Measurements from ENCODE around the gene QSOX2.

QSOX2 gene

GRCh38 chr9:136218271-136218670, 27.3 kb downstream of the QSOX2 start:
- CTCF ChIA-PET, result no interaction called here
- POLR2A ChIA-PET, result no interaction called here
- DNase-seq, result no peak
- no peaks in the 10 kb centered on the region for H3K4me1 ChIP-seq (ENCODE audit: control extremely low read depth in 1 of 4, control insufficient read depth in 4 of 4, insufficient read depth in 4 of 4, low read length in 3 of 4)
- H3K4me3 ChIP-seq (ENCODE audit: control insufficient read depth in 1 of 7, extremely low read depth in 1 of 7, insufficient read depth in 4 of 7, low read depth in 2 of 7, low read length in 6 of 7), result no peak overlapping the region
- H3K27me3 ChIP-seq (replicated peaks in 2 of 5; ENCODE audit: control insufficient read depth in 4 of 5, insufficient read depth in 5 of 5, low read length in 4 of 5), result no peaks in the 10 kb centered on the region
- H3K36me3 ChIP-seq (ENCODE audit: control insufficient read depth in 4 of 4, insufficient read depth in 4 of 4, low read length in 3 of 4), result peaks cover 12 to 96% (median 76%) of the 10 kb centered on the region in 4 experiments
- 99% methylated on average over 15 of the region's 16 CpGs for WGBS (ENCODE audit: insufficient coverage)
- peaks cover 0 to 12% (median 5%) of the 10 kb centered on the region in 5 experiments for H3K9me3 ChIP-seq (ENCODE audit: control extremely low read depth in 1 of 5, control insufficient read depth in 4 of 5, insufficient read depth in 2 of 5, low read depth in 1 of 5, low read length in 4 of 5)
- no peak overlapping the region for H3K27ac ChIP-seq (ENCODE audit: insufficient read depth in 1 of 2, low read depth in 1 of 2, low read length in 2 of 2, poor library complexity in 1 of 2, severe bottlenecking in 2 of 2)

DNA sequence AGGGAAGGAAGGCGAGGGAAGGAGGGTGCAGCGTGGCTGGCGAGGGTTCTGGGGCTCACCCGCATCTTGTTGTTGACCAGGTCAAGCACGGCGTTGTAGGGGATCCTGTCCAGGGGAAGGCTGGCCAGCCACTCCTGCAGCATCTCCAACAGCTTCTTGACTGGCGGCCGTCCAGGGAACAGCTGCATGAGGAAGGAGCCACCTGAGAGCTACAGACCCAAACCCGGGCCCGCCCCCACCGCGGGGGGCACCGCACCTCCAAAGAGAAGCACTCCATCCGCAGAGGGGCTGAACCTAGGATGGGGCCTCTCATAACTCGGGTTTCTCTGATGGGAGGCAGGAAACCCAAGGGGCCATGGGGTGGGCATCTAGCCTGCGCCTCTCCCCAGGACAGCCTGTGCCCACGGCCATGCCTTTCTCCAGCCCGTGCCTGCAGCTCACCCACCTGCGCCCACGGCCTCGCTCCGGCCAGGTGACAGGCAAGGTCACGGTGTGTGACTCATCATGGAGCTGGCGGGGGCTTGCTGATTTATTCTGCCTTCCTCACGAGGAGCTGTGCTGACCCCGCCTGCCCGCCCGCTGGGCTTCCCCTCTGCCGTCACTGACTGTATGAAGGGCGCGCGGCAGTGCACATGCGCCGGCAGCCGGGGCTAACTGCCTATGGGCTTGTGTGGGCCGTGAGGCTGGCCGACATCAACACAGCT, 28.9 kb downstream of the QSOX2 start:
- Histone ChIP-seq H3K27me3 (replicated peaks in 2 of 5; ENCODE audit: control insufficient read depth in 4 of 5, insufficient read depth in 5 of 5, low read length in 4 of 5) (no peaks in the 10 kb centered on the region), H3K4me1 (ENCODE audit: control extremely low read depth in 1 of 4, control insufficient read depth in 4 of 4, insufficient read depth in 4 of 4, low read length in 3 of 4) (no peaks in the 10 kb centered on the region), H3K4me3 (ENCODE audit: control insufficient read depth in 1 of 7, extremely low read depth in 1 of 7, insufficient read depth in 4 of 7, low read depth in 2 of 7, low read length in 6 of 7) (no peak overlapping the region), H3K9me3 (ENCODE audit: control extremely low read depth in 1 of 5, control insufficient read depth in 4 of 5, insufficient read depth in 2 of 5, low read depth in 1 of 5, low read length in 4 of 5) (peaks cover 0 to 12% (median 5%) of the 10 kb centered on the region in 5 experiments), H3K27ac (ENCODE audit: insufficient read depth in 1 of 2, low read depth in 1 of 2, low read length in 2 of 2, poor library complexity in 1 of 2, severe bottlenecking in 2 of 2) (no peak overlapping the region), H3K36me3 (ENCODE audit: control insufficient read depth in 4 of 4, insufficient read depth in 4 of 4, low read length in 3 of 4) (peaks cover 12 to 96% (median 75%) of the 10 kb centered on the region in 4 experiments)
- WGBS (ENCODE audit: insufficient coverage), result 95% methylated on average over 31 of the region's 37 CpGs
- ChIA-PET POLR2A (interaction anchor here (1.3 kb wide), 1 partner anchor 88 kb away, joined by 3 read pairs; no protein-coding TSS in a partner anchor), CTCF (interaction anchor here (0.7 to 1.3 kb wide), 2 partner anchors 10 to 18 kb away, joined by 3 read pairs; no protein-coding TSS in a partner anchor)
- no peak for DNase-seq

- no peaks in the 10 kb centered on the region for H3K4me1 ChIP-seq (ENCODE audit: control extremely low read depth in 1 of 4, control insufficient read depth in 4 of 4, insufficient read depth in 4 of 4, low read length in 3 of 4)
- no peak overlapping the region for H3K27ac ChIP-seq (ENCODE audit: insufficient read depth in 1 of 2, low read depth in 1 of 2, low read length in 2 of 2, poor library complexity in 1 of 2, severe bottlenecking in 2 of 2)
- peaks cover 12 to 95% (median 71%) of the 10 kb centered on the region in 4 experiments for H3K36me3 ChIP-seq (ENCODE audit: control insufficient read depth in 4 of 4, insufficient read depth in 4 of 4, low read length in 3 of 4)
- 96% methylated on average over 9 of the region's 9 CpGs for WGBS (ENCODE audit: insufficient coverage)
- H3K27me3 ChIP-seq (replicated peaks in 2 of 5; ENCODE audit: control insufficient read depth in 4 of 5, insufficient read depth in 5 of 5, low read length in 4 of 5), result no peaks in the 10 kb centered on the region
- no peak for DNase-seq
- ChIA-PET POLR2A (no interaction called here), CTCF (interaction anchor here (2.3 kb wide), 1 partner anchor 11 kb away, joined by 9 read pairs; no protein-coding TSS in a partner anchor)
- H3K9me3 ChIP-seq (ENCODE audit: control extremely low read depth in 1 of 5, control insufficient read depth in 4 of 5, insufficient read depth in 2 of 5, low read depth in 1 of 5, low read length in 4 of 5), result peaks cover 0 to 12% (median 5%) of the 10 kb centered on the region in 5 experiments
- no peak overlapping the region for H3K4me3 ChIP-seq (ENCODE audit: control insufficient read depth in 1 of 7, extremely low read depth in 1 of 7, insufficient read depth in 4 of 7, low read depth in 2 of 7, low read length in 6 of 7)
Observed at GRCh38 chr9:136213733-136214132, 31.9 kb downstream of the QSOX2 start.

DNA sequence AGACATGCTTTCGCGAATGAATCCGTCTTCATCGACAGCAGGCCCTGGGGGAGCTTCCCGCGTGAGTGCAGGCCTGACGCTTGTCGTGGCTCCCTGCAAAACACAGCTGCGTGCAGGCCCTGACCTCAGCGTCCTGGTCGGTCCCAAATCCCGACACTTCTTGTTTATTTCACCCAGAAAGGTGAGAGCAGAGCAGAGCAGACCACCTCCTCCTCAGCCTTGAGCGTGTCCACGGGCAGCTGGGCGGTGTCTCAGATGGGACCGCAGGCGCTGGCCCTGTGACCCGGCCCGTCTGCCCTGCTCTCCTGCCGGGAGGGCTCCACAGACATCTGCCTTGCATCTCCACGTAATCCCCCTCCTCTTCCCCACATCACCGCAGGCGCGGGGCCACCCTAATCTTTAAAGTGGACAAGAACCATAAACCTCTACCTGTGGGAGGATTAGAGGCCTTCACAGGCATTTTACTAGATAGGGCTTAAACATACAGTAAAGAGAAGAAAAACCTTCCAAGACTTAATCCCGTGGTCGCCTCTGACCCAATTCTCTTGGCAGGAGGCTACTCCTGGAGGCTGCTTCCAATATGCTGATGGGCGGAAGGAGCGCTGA, 33.2 kb downstream of the QSOX2 start:
- no peaks in the 10 kb centered on the region for H3K4me1 ChIP-seq (ENCODE audit: control extremely low read depth in 1 of 4, control insufficient read depth in 4 of 4, insufficient read depth in 4 of 4, low read length in 3 of 4)
- no peaks in the 10 kb centered on the region for H3K27me3 ChIP-seq (replicated peaks in 2 of 5; ENCODE audit: control insufficient read depth in 4 of 5, insufficient read depth in 5 of 5, low read length in 4 of 5)
- H3K36me3 ChIP-seq (ENCODE audit: control insufficient read depth in 4 of 4, insufficient read depth in 4 of 4, low read length in 3 of 4), result peaks cover 8 to 90% (median 68%) of the 10 kb centered on the region in 4 experiments
- CTCF ChIA-PET, result no interaction called here
- no peak overlapping the region for H3K4me3 ChIP-seq (ENCODE audit: control insufficient read depth in 1 of 7, extremely low read depth in 1 of 7, insufficient read depth in 4 of 7, low read depth in 2 of 7, low read length in 6 of 7)
- no peak for DNase-seq
- WGBS (ENCODE audit: insufficient coverage), result 94% methylated on average over 20 of the region's 28 CpGs
- POLR2A ChIA-PET, result no interaction called here
- peaks cover 0 to 12% (median 5%) of the 10 kb centered on the region in 5 experiments for H3K9me3 ChIP-seq (ENCODE audit: control extremely low read depth in 1 of 5, control insufficient read depth in 4 of 5, insufficient read depth in 2 of 5, low read depth in 1 of 5, low read length in 4 of 5)
- H3K27ac ChIP-seq (ENCODE audit: insufficient read depth in 1 of 2, low read depth in 1 of 2, low read length in 2 of 2, poor library complexity in 1 of 2, severe bottlenecking in 2 of 2), result no peak overlapping the region

DNA sequence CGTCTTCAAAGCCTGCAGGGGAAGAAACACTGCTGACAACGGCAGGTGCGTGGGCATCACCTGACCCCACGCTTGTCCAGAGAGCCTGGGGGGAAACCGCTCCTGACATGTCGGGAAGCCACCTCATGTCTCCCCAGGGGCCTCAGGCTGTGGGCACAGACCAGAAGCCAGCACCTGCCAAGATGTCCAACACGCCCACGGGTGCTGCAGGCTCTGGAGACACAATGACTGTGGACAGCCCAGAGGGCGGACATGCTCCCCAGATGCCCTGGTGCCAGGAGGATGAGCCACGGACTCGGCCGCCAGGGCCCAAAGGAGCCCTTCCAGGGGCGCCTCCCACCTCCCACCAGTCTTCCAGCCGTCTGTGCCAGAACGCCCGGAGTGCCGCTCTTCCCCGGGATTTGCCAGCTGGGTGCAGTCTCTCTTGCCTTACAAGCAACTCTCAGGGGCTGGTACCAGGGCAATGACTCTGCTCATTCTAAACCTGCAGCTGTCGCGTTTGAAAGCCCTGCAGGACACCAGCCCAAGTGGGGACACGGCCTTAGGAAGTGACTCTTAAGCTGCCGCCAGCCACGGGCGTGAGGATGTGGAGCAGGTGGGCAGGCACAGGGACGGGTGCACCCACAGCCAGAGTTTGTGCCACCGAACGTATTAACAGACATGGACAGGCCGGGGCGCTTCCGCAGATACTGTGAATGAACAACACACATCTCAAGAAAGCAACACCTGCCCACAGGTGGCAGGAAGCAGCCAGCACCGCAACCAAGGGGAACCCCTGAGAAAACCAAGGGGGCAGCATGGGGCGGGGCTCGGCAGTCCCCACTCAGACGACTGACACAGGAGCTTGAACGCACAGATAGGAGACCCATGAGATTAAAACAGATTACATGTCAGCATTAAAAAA, 33.9 kb downstream of the QSOX2 start:
- no peaks in the 10 kb centered on the region for H3K4me1 ChIP-seq (ENCODE audit: control extremely low read depth in 1 of 4, control insufficient read depth in 4 of 4, insufficient read depth in 4 of 4, low read length in 3 of 4)

DNA sequence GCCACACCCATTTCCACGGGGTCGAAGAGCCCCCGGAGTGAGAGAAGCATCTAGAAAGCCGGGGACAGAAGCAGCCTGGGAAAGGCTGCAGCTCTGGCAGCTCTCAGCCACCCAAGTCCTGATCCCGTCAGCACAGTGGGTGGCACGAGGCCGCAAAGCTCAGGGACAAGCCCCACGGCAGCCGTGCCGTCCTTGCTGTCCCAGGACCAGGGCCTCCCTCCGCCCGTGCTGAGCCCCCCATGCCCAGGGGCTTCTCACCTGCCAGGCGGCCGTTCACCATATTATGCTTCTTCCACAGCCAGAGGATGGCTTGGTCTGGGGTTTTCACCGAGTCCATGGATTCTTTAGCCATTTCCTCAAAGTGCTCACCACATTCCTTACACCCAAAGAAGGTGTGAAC, 34.6 kb downstream of the QSOX2 start:
- Histone ChIP-seq H3K36me3 (ENCODE audit: control insufficient read depth in 4 of 4, insufficient read depth in 4 of 4, low read length in 3 of 4) (peaks cover 8 to 80% (median 56%) of the 10 kb centered on the region in 4 experiments), H3K4me3 (ENCODE audit: control insufficient read depth in 1 of 7, extremely low read depth in 1 of 7, insufficient read depth in 4 of 7, low read depth in 2 of 7, low read length in 6 of 7) (no peak overlapping the region), H3K9me3 (ENCODE audit: control extremely low read depth in 1 of 5, control insufficient read depth in 4 of 5, insufficient read depth in 2 of 5, low read depth in 1 of 5, low read length in 4 of 5) (peaks cover 0 to 12% (median 5%) of the 10 kb centered on the region in 5 experiments), H3K4me1 (ENCODE audit: control extremely low read depth in 1 of 4, control insufficient read depth in 4 of 4, insufficient read depth in 4 of 4, low read length in 3 of 4) (no peaks in the 10 kb centered on the region), H3K27ac (ENCODE audit: insufficient read depth in 1 of 2, low read depth in 1 of 2, low read length in 2 of 2, poor library complexity in 1 of 2, severe bottlenecking in 2 of 2) (no peak overlapping the region), H3K27me3 (replicated peaks in 2 of 5; ENCODE audit: control insufficient read depth in 4 of 5, insufficient read depth in 5 of 5, low read length in 4 of 5) (no peaks in the 10 kb centered on the region)
- 96% methylated on average over 15 of the region's 15 CpGs for WGBS (ENCODE audit: insufficient coverage)
- CTCF ChIA-PET, result no interaction called here
- POLR2A ChIA-PET, result no interaction called here
- no peak for DNase-seq

More for the DNA sequence above, 33.9 kb downstream of the QSOX2 start:
- Histone ChIP-seq H3K27ac (ENCODE audit: insufficient read depth in 1 of 2, low read depth in 1 of 2, low read length in 2 of 2, poor library complexity in 1 of 2, severe bottlenecking in 2 of 2) (no peak overlapping the region), H3K9me3 (ENCODE audit: control extremely low read depth in 1 of 5, control insufficient read depth in 4 of 5, insufficient read depth in 2 of 5, low read depth in 1 of 5, low read length in 4 of 5) (peaks cover 0 to 12% (median 5%) of the 10 kb centered on the region in 5 experiments), H3K4me3 (ENCODE audit: control insufficient read depth in 1 of 7, extremely low read depth in 1 of 7, insufficient read depth in 4 of 7, low read depth in 2 of 7, low read length in 6 of 7) (no peak overlapping the region), H3K36me3 (ENCODE audit: control insufficient read depth in 4 of 4, insufficient read depth in 4 of 4, low read length in 3 of 4) (peaks cover 8 to 86% (median 62%) of the 10 kb centered on the region in 4 experiments), H3K27me3 (replicated peaks in 2 of 5; ENCODE audit: control insufficient read depth in 4 of 5, insufficient read depth in 5 of 5, low read length in 4 of 5) (no peaks in the 10 kb centered on the region)
- WGBS (ENCODE audit: insufficient coverage), result 96% methylated on average over 35 of the region's 35 CpGs
- ChIA-PET POLR2A (no interaction called here), CTCF (no interaction called here)
- DNase-seq, result no peak
